H1 (cell line): ENCODE data around the gene SPANXN4. TPM values are rescaled to one million over a fixed set of nuclear protein-coding genes. Genes with fewer than 3 reads are reported as not detected.

ENCODE experiments used
- CTCF ChIA-PET: fragments of 300-600 bp; sonication (Branson Sonifier 250); formaldehyde crosslinking; loops from one replicate; lab custom pipeline; 2021; ENCODE audit not compliant: partially characterized antibody; lab: Charles Lee
- POLR2A ChIA-PET: fragments of 300-600 bp; sonication (Branson Sonifier 250); formaldehyde crosslinking; loops from one replicate; lab custom pipeline; 2021; ENCODE audit warnings: inconsistent platforms; ENCODE audit not compliant: partially characterized antibody; lab: Charles Lee
- DNase-seq, 2 experiments: peaks; one replicate each; pipeline versions ENCODE4 v3.0.0 to v3.0.0-alpha.2; 2010 to 2022; ENCODE audit warnings: low spot score in 2 of 2, low read depth in 1 of 2, mixed read lengths in 1 of 2
- FAIRE-seq: peaks from 2 replicates; lab custom pipeline; 2011; peaks lifted over from hg19 to GRCh38; lab: Jason Lieb, UNC
- H2AFZ ChIP-seq: 2 replicates; pipeline ENCODE4 v1.8.1; 2012; ENCODE audit warnings: low read length, inconsistent platforms
- H2AK5ac ChIP-seq: 2 replicates; pipeline ENCODE4 v1.6.1; 2013; ENCODE audit warnings: low read depth, low read length
- H2BK120ac ChIP-seq: replicated peaks from 2 replicates; pipeline ENCODE3; 2013; ENCODE audit warnings: low read depth, low read length, inconsistent platforms
- H2BK12ac ChIP-seq: 2 replicates; pipeline ENCODE4 v1.6.1; 2013; ENCODE audit warnings: low read depth, low read length
- H2BK15ac ChIP-seq: 2 replicates; pipeline ENCODE4 v1.6.1; 2013; ENCODE audit warnings: low read length
- H2BK20ac ChIP-seq: 2 replicates; pipeline ENCODE4 v1.6.1; 2013; ENCODE audit warnings: low read length
- H2BK5ac ChIP-seq: 2 replicates; pipeline ENCODE4 v1.6.1; 2013; ENCODE audit warnings: low read depth, low read length
- H3K14ac ChIP-seq: 2 replicates; pipeline ENCODE4 v1.6.1; 2013; ENCODE audit warnings: inconsistent platforms; ENCODE audit not compliant: insufficient read length
- H3K18ac ChIP-seq: 2 replicates; pipeline ENCODE4 v1.6.1; 2013; ENCODE audit warnings: low read length; ENCODE audit errors: extremely low read depth
- H3K23ac ChIP-seq: 2 replicates; pipeline ENCODE4 v1.6.1; 2013; ENCODE audit warnings: inconsistent platforms; ENCODE audit not compliant: insufficient read length
- H3K23me2 ChIP-seq: 2 replicates; pipeline ENCODE4 v1.6.1; 2013; ENCODE audit warnings: low read depth, low read length
- H3K27ac ChIP-seq: 2 replicates; pipeline ENCODE4 v1.6.1; 2011; ENCODE audit warnings: low read depth, low read length, inconsistent platforms
- H3K27me3 ChIP-seq, 4 experiments: replicated peaks in 1 of 4; 1 replicate in 1 of 4; 2 replicates in 3 of 4; pipeline versions ENCODE4 v1.6.1 to v1.8.1; 2011 to 2013; ENCODE audit warnings: low read length in 3 of 4, mild to moderate bottlenecking in 3 of 4, inconsistent platforms in 2 of 4, mixed read lengths in 2 of 4, moderate library complexity in 1 of 4; ENCODE audit not compliant: control insufficient read depth in 3 of 4, insufficient read depth in 3 of 4; ENCODE audit errors: extremely low read depth in 1 of 4
- H3K36me3 ChIP-seq, 4 experiments: 2 replicates each; pipeline versions ENCODE4 v1.6.1 to v1.8.1; 2011 to 2013; ENCODE audit warnings: mild to moderate bottlenecking in 4 of 4, low read length in 3 of 4, moderate library complexity in 2 of 4, control low read depth in 1 of 4, inconsistent platforms in 1 of 4; ENCODE audit not compliant: insufficient read depth in 4 of 4, control insufficient read depth in 2 of 4
- H3K4ac ChIP-seq: replicated peaks from 2 replicates; pipeline ENCODE3; 2013; ENCODE audit warnings: low read length, low read depth, mixed read lengths, inconsistent platforms; ENCODE audit not compliant: insufficient read length
- H3K4me1 ChIP-seq, 4 experiments: replicated peaks in 1 of 4; 1 replicate in 1 of 4; 2 replicates in 3 of 4; pipeline versions ENCODE4 v1.6.1 to v1.8.1; 2011 to 2013; ENCODE audit warnings: low read length in 3 of 4, inconsistent platforms in 2 of 4, mixed read lengths in 1 of 4; ENCODE audit not compliant: insufficient read depth in 4 of 4, control insufficient read depth in 3 of 4
- H3K4me2 ChIP-seq, 2 experiments: 2 replicates each; pipeline versions ENCODE4 v1.6.1 to v1.8.1; 2011 to 2013; ENCODE audit warnings: low read depth in 2 of 2, low read length in 2 of 2, control low read depth in 1 of 2, inconsistent platforms in 1 of 2, mild to moderate bottlenecking in 1 of 2; ENCODE audit not compliant: insufficient read depth in 1 of 2
- H3K4me3 ChIP-seq, 4 experiments: fragments of 200-600, 300-600 bp in 1 of 4; sonication (generic), shearing (Covaris generic), sonication (Bioruptor Twin) in 1 of 4; 2 replicates each; pipeline versions ENCODE4 v1.5.1 to v1.8.1; 2011 to 2016; ENCODE audit warnings: low read length in 4 of 4, low read depth in 3 of 4, control low read depth in 2 of 4, inconsistent platforms in 2 of 4, mild to moderate bottlenecking in 2 of 4, mixed read lengths in 1 of 4, moderate library complexity in 1 of 4; ENCODE audit not compliant: insufficient read depth in 2 of 4; ENCODE audit errors: extremely low read depth in 1 of 4
- H3K56ac ChIP-seq: replicated peaks from 2 replicates; pipeline ENCODE3; 2013; ENCODE audit warnings: low read depth, mild to moderate bottlenecking, mixed read lengths, low read length, inconsistent platforms; ENCODE audit not compliant: insufficient read length
- H3K79me1 ChIP-seq: 2 replicates; pipeline ENCODE4 v1.6.1; 2013; ENCODE audit warnings: low read depth, low read length, control low read depth
- H3K79me2 ChIP-seq, 2 experiments: 2 replicates each; pipeline versions ENCODE4 v1.6.1 to v1.8.1; 2012 to 2013; ENCODE audit warnings: low read length in 2 of 2, mild to moderate bottlenecking in 2 of 2, inconsistent platforms in 1 of 2; ENCODE audit not compliant: insufficient read depth in 2 of 2, control insufficient read depth in 1 of 2
- H3K9ac ChIP-seq, 4 experiments: replicated peaks in 1 of 4; 1 replicate in 1 of 4; 2 replicates in 3 of 4; pipeline versions ENCODE4 v1.6.1 to v1.8.1; 2011 to 2013; ENCODE audit warnings: low read depth in 3 of 4, low read length in 3 of 4, control low read depth in 2 of 4, mild to moderate bottlenecking in 2 of 4, moderate library complexity in 2 of 4, inconsistent platforms in 1 of 4; ENCODE audit errors: extremely low read depth in 1 of 4
- H3K9me3 ChIP-seq, 2 experiments: 2 replicates each; pipeline versions ENCODE4 v1.6.1 to v1.8.1; 2012 to 2013; ENCODE audit warnings: mild to moderate bottlenecking in 2 of 2, moderate library complexity in 2 of 2, control low read depth in 1 of 2, inconsistent platforms in 1 of 2, low read depth in 1 of 2, low read length in 1 of 2, mixed read lengths in 1 of 2; ENCODE audit not compliant: insufficient read depth in 2 of 2
- H4K20me1 ChIP-seq, 2 experiments: replicated peaks in 1 of 2; 2 replicates each; pipeline versions ENCODE3 to v1.8.1; 2011 to 2013; ENCODE audit warnings: inconsistent platforms in 2 of 2, low read length in 2 of 2, mild to moderate bottlenecking in 1 of 2; ENCODE audit not compliant: insufficient read depth in 2 of 2, control insufficient read depth in 1 of 2
- H4K5ac ChIP-seq: 2 replicates; pipeline ENCODE4 v1.6.1; 2013; ENCODE audit warnings: low read length, low read depth, mixed read lengths, inconsistent platforms; ENCODE audit not compliant: insufficient read length
- H4K8ac ChIP-seq: 2 replicates; pipeline ENCODE4 v1.8.0; 2013; ENCODE audit warnings: mild to moderate bottlenecking, moderate library complexity, low read length, inconsistent platforms; ENCODE audit not compliant: insufficient read depth; ENCODE audit errors: extremely low read depth
- H4K91ac ChIP-seq: replicated peaks from 2 replicates; pipeline ENCODE3; 2013; ENCODE audit warnings: low read length, mixed read lengths, inconsistent platforms; ENCODE audit not compliant: insufficient read length
- ATF3 ChIP-seq: IDR thresholded peaks from 2 replicates; pipeline ENCODE4 v1.6.1; 2011; ENCODE audit warnings: low read depth, mild to moderate bottlenecking, low read length; ENCODE audit not compliant: insufficient read depth
- CHD1 ChIP-seq: IDR thresholded peaks from 2 replicates; pipeline ENCODE4 v1.6.1; 2012; ENCODE audit warnings: low read depth, low read length, improper control_type of control experiment
- GABPA ChIP-seq: IDR thresholded peaks from 2 replicates; pipeline ENCODE4 v1.6.1; 2011; ENCODE audit warnings: mild to moderate bottlenecking, low read length, moderate library complexity, borderline replicate concordance; ENCODE audit not compliant: insufficient read depth
- HDAC2 ChIP-seq, 2 experiments: fragments of 300-600 bp in 1 of 2; sonication (generic) in 1 of 2; IDR thresholded peaks; 2 replicates each; pipeline ENCODE4 v1.6.1; 2011 to 2012; ENCODE audit warnings: low read depth in 2 of 2, low read length in 2 of 2, mild to moderate bottlenecking in 2 of 2, moderate library complexity in 2 of 2, borderline replicate concordance in 1 of 2, inconsistent platforms in 1 of 2
- HDAC6 ChIP-seq: IDR thresholded peaks from one replicate; pipeline ENCODE4 v1.7.1; 2012; ENCODE audit warnings: low read depth, mild to moderate bottlenecking, inconsistent platforms, low read length, moderate library complexity
- NANOG ChIP-seq: IDR thresholded peaks from 2 replicates; pipeline ENCODE4 v1.6.1; 2011; ENCODE audit warnings: low read length, low read depth, mild to moderate bottlenecking, inconsistent platforms; ENCODE audit not compliant: insufficient read depth, poor library complexity, severe bottlenecking
- RAD21 ChIP-seq, 2 experiments: IDR thresholded peaks in 1 of 2; conservative IDR thresholded peaks in 1 of 2; 2 replicates each; pipeline ENCODE4 v1.6.1; 2011; ENCODE audit warnings: low read depth in 2 of 2, low read length in 2 of 2, improper control_type of control experiment in 1 of 2, inconsistent platforms in 1 of 2, mild to moderate bottlenecking in 1 of 2, moderate library complexity in 1 of 2
- RBBP5 ChIP-seq: IDR thresholded peaks from 2 replicates; pipeline ENCODE4 v1.7.1; 2012; ENCODE audit warnings: low read depth, mild to moderate bottlenecking, inconsistent platforms, low read length, moderate library complexity, borderline replicate concordance
- SIX5 ChIP-seq: IDR thresholded peaks from 2 replicates; pipeline ENCODE4 v1.6.1; 2011; ENCODE audit warnings: mild to moderate bottlenecking, low read depth, low read length
- SP2 ChIP-seq: IDR thresholded peaks from 2 replicates; pipeline ENCODE4 v1.6.1; 2012; ENCODE audit warnings: mild to moderate bottlenecking, low read length, inconsistent platforms
- TAF7 ChIP-seq: optimal IDR thresholded peaks from 2 replicates; pipeline ENCODE3; 2011; ENCODE audit warnings: low read depth, mild to moderate bottlenecking, inconsistent platforms, low read length, moderate library complexity, borderline replicate concordance
- TEAD4 ChIP-seq: IDR thresholded peaks from 2 replicates; pipeline ENCODE4 v1.6.1; 2012; ENCODE audit warnings: low read depth, low read length, inconsistent platforms, mixed read lengths
- YY1 ChIP-seq: IDR thresholded peaks from 2 replicates; pipeline ENCODE4 v1.6.1; 2011; ENCODE audit warnings: low read depth, mild to moderate bottlenecking, low read length
- WGBS, 2 experiments: shearing (Covaris generic) in 1 of 2; methylation state at CpG; one replicate each; pipeline versions ENCODE4 v1.1.6 to v1.1.7; 2013 to 2015; ENCODE audit warnings: low lambda C conversion rate in 2 of 2, mixed read lengths in 2 of 2, inconsistent platforms in 1 of 2, low coverage in 1 of 2, missing lambda C conversion rate in 1 of 2; ENCODE audit not compliant: insufficient replicate concordance in 2 of 2, insufficient coverage in 1 of 2, insufficient read length in 1 of 2; ENCODE audit errors: extremely low coverage in 1 of 2, missing lambda C conversion rate in 1 of 2; 5-methylcytosine and 5-hydroxymethylcytosine counted together
- polyA plus RNA-seq, 7 experiments: library from polyadenylated mRNA; depleted of rRNA in 3 of 7; stranded (reverse) in 5 of 7; unstranded in 2 of 7; fragments of >200 nt in 5 of 7; fragments of 200-250 nt in 2 of 7; gene quantifications; 1 replicate in 5 of 7; 2 replicates in 1 of 7; 4 replicates in 1 of 7; pipeline versions ENCODE4 v1.2.1 to v1.2.3, GENCODE V29; 2011 to 2013; ENCODE audit warnings: missing spikeins in 2 of 7, mixed read lengths in 2 of 7
- total RNA-seq: library from RNA; stranded (reverse); fragmentation: NEBNext Ultra II Directional; extraction: Animal tissue kit (Norgen Biotek cat#: 25700); gene quantifications from 2 replicates; pipeline ENCODE4 v1.2.1, GENCODE V29; 2021

Gene SPANXN4
- total and polyA plus RNA-seq, 2 of the 8 experiments (the other 6 are each of a cell fraction or from before 2014, with no cell fraction given) = not detected

- 0 out of 7 replicates have a peak, but pooled peaks cover 0 to 2% (median 0%) of the 10 kb centered on the region in 4 experiments for H3K4me1 ChIP-seq
- H3K14ac ChIP-seq = no peak overlapping the region
- no peak overlapping the region for H2AFZ ChIP-seq
- no peak overlapping the region for H3K27ac ChIP-seq
- no peaks in the 10 kb centered on the region for H3K9me3 ChIP-seq
- H3K79me2 ChIP-seq = no peaks in the 10 kb centered on the region
- no peak overlapping the region for H2AK5ac ChIP-seq
- no peak overlapping the region for H3K56ac ChIP-seq
- no peak overlapping the region for H3K4me3 ChIP-seq
- H4K5ac ChIP-seq = no peak overlapping the region
- H3K36me3 ChIP-seq = no peaks in the 10 kb centered on the region
- ChIA-PET CTCF (no interaction called here), POLR2A (no interaction called here)
- H4K8ac ChIP-seq = no peak overlapping the region
- H4K91ac ChIP-seq = no peak overlapping the region
- DNase-seq (no peak), FAIRE-seq (no peak)
- no peaks in the 10 kb centered on the region for H3K23me2 ChIP-seq
- H2BK5ac ChIP-seq = no peak overlapping the region
- no peak overlapping the region for H3K4me2 ChIP-seq
- no peak overlapping the region for H2BK20ac ChIP-seq
- H4K20me1 ChIP-seq = no peaks in the 10 kb centered on the region
- H2BK120ac ChIP-seq = no peak overlapping the region
- H3K9ac ChIP-seq = no peak overlapping the region
- no peak overlapping the region for H2BK12ac ChIP-seq
- no peak overlapping the region for H2BK15ac ChIP-seq
- no peaks in the 10 kb centered on the region for H3K79me1 ChIP-seq
- H3K23ac ChIP-seq = no peak overlapping the region
- no peak overlapping the region for H3K4ac ChIP-seq
- 70% methylated on average over 4 of the region's 4 CpGs; no CpG with 5 or more reads in 1 of the 2 experiments for WGBS, 2 experiments
- no peak overlapping the region for H3K18ac ChIP-seq
- H3K27me3 ChIP-seq = no peaks in the 10 kb centered on the region
- TF ChIP-seq NANOG = no peak
- TF ChIP-seq SP2 = no peak
- TF ChIP-seq HDAC6 = no peak
- no peak for TF ChIP-seq TAF7
- no peak for TF ChIP-seq RBBP5
- TF ChIP-seq CHD1 = no peak
- TF ChIP-seq GABPA = no peak
- TF ChIP-seq HDAC2 (IDR thresholded peaks at IDR 0.05; ENCODE audit: borderline replicate concordance in 1 of 2, low read depth in 2 of 2, low read length in 2 of 2) = no peak
- no peak for TF ChIP-seq RAD21 (IDR thresholded peaks at IDR 0.05 in 1 of 2, conservative IDR thresholded peaks at IDR 0.05 in 1 of 2; ENCODE audit: low read depth in 2 of 2, low read length in 2 of 2)
- no peak for TF ChIP-seq YY1
- TF ChIP-seq SIX5 = no peak
- no peak for TF ChIP-seq ATF3
- no peak for TF ChIP-seq TEAD4
These were observed 32.4 kb downstream of the SPANXN4 start for GRCh38 chrX:143058120-143058519.
